WTC11 (cell line): Measurements from ENCODE around the gene PPM1G. TPM values are rescaled to one million over a fixed set of nuclear protein-coding genes. Genes with fewer than 3 reads are reported as not detected.

Experiments used
- ATAC-seq: fragments of 200-7000 bp; cut with Tn5 transposase; 2 replicates; pipeline ENCODE4 v1.10.0; 2021; ENCODE audit warnings: mild to moderate bottlenecking, moderate library complexity
- Bru-seq: library from RNA; stranded (reverse); fragments of 400-500 nt; gene quantifications from one replicate; lab custom pipeline; 2021; lab: Mats Ljungman, UMichigan
- CTCF ChIA-PET: fragments of 300-600 bp; sonication (Branson Sonifier 250); formaldehyde crosslinking; loops from one replicate; lab custom pipeline; 2021; ENCODE audit warnings: antibody characterized with exemption; lab: Charles Lee
- POLR2A ChIA-PET: fragments of 350-600 bp; sonication (Branson Sonifier 250); formaldehyde crosslinking; loops from one replicate; lab custom pipeline; 2021; ENCODE audit warnings: antibody characterized with exemption; lab: Charles Lee
- DNase-seq: peaks from one replicate; pipeline ENCODE4 v3.0.0; 2021; ENCODE audit warnings: low spot score
- H3K27ac Mint-ChIP-seq: 2 replicates; pipeline ENCODE4 v1.8.0; 2021; ENCODE audit warnings: mixed read lengths
- H3K27me3 Mint-ChIP-seq: 2 replicates; pipeline ENCODE4 v1.8.0; 2021; ENCODE audit warnings: low read depth, mild to moderate bottlenecking, moderate library complexity, mixed read lengths
- H3K36me3 Mint-ChIP-seq: 2 replicates; pipeline ENCODE4 v1.8.0; 2021; ENCODE audit warnings: mixed read lengths
- H3K4me1 Mint-ChIP-seq: 2 replicates; pipeline ENCODE4 v1.8.0; 2022; ENCODE audit warnings: mixed read lengths
- H3K4me3 Mint-ChIP-seq: 2 replicates; pipeline ENCODE4 v1.8.0; 2021; ENCODE audit warnings: mild to moderate bottlenecking, moderate library complexity, mixed read lengths
- H3K9me3 Mint-ChIP-seq: 2 replicates; pipeline ENCODE4 v1.8.0; 2021; ENCODE audit warnings: mixed read lengths
- AFF4 ChIP-seq: sonication (generic); formaldehyde crosslinking; IDR thresholded peaks from 2 replicates; pipeline ENCODE4 v1.8.1; 2023; ENCODE audit warnings: mild to moderate bottlenecking, missing genetic modification reagents, borderline replicate concordance
- CDX4 ChIP-seq: fragments of 250-450 bp; sonication (Bioruptor Pico); IDR thresholded peaks from 2 replicates; pipeline ENCODE4 v1.9.0; 2021; ENCODE audit warnings: moderate library complexity, mild to moderate bottlenecking, inconsistent platforms, borderline replicate concordance
- EMX1 ChIP-seq: fragments of 250-450 bp; sonication (Bioruptor Pico); IDR thresholded peaks from 2 replicates; pipeline ENCODE4 v1.8.0; 2021; ENCODE audit warnings: mild to moderate bottlenecking
- FOXK1 ChIP-seq: sonication (generic); formaldehyde crosslinking; IDR thresholded peaks from 2 replicates; pipeline ENCODE4 v1.8.0; 2022; ENCODE audit warnings: mild to moderate bottlenecking, moderate library complexity, missing genetic modification reagents
- FOXP1 ChIP-seq: sonication (generic); formaldehyde crosslinking; IDR thresholded peaks from 2 replicates; pipeline ENCODE4 v1.8.0; 2022; ENCODE audit warnings: missing genetic modification reagents, mild to moderate bottlenecking, moderate library complexity, borderline replicate concordance
- PRDM15 ChIP-seq: sonication (generic); formaldehyde crosslinking; IDR thresholded peaks from 2 replicates; pipeline ENCODE4 v1.8.0; 2022; ENCODE audit warnings: missing genetic modification reagents
- RORB ChIP-seq: fragments of 250-450 bp; sonication (Bioruptor Pico); IDR thresholded peaks from 2 replicates; pipeline ENCODE4 v1.9.0; 2021; ENCODE audit warnings: mild to moderate bottlenecking
- SMAD3 ChIP-seq: sonication (generic); formaldehyde crosslinking; IDR thresholded peaks from 2 replicates; pipeline ENCODE4 v1.8.0; 2022; ENCODE audit warnings: missing genetic modification reagents, mild to moderate bottlenecking, borderline replicate concordance
- SP1 ChIP-seq: sonication (generic); formaldehyde crosslinking; conservative IDR thresholded peaks from 2 replicates; pipeline ENCODE4 v1.8.1; 2022; ENCODE audit warnings: missing genetic modification reagents
- TCF7 ChIP-seq: sonication (generic); formaldehyde crosslinking; IDR thresholded peaks from 2 replicates; pipeline ENCODE4 v1.8.0; 2022; ENCODE audit warnings: mild to moderate bottlenecking, low read depth, missing genetic modification reagents, moderate library complexity
- TEAD1 ChIP-seq: sonication (generic); formaldehyde crosslinking; IDR thresholded peaks from 2 replicates; pipeline ENCODE4 v1.8.0; 2022; ENCODE audit warnings: mild to moderate bottlenecking, missing genetic modification reagents
- TEAD4 ChIP-seq: sonication (generic); formaldehyde crosslinking; IDR thresholded peaks from 2 replicates; pipeline ENCODE4 v1.8.0; 2022; ENCODE audit warnings: mild to moderate bottlenecking, missing genetic modification reagents
- ZBTB21 ChIP-seq: sonication (generic); formaldehyde crosslinking; IDR thresholded peaks from 2 replicates; pipeline ENCODE4 v1.8.1; 2023; ENCODE audit warnings: mild to moderate bottlenecking, missing genetic modification reagents, borderline replicate concordance
- ZNF423 ChIP-seq: fragments of 250-450 bp; sonication (Bioruptor Pico); IDR thresholded peaks from 2 replicates; pipeline ENCODE4 v2.1.2; 2022; ENCODE audit warnings: mild to moderate bottlenecking, moderate library complexity
- ZNF512 ChIP-seq: sonication (generic); formaldehyde crosslinking; IDR thresholded peaks from 2 replicates; pipeline ENCODE4 v1.8.1; 2022; ENCODE audit warnings: missing genetic modification reagents, borderline replicate concordance
- long read RNA-seq, 3 experiments: library from RNA in 1 of 3; library from capped mRNA in 1 of 3; library from polyadenylated mRNA in 1 of 3; unstranded in 2 of 3; stranded (forward) in 1 of 3; transcript quantifications; one replicate each; pipeline ENCODE4 v2.0.0, GENCODE V29; 2021
- total RNA-seq: library from RNA; stranded (reverse); gene quantifications from 3 replicates; pipeline ENCODE4 v1.2.3, GENCODE V29; 2021
- TF ChIP-seq, protein P1 (sequence below): sonication (generic); formaldehyde crosslinking; IDR thresholded peaks from 2 replicates; pipeline ENCODE4 v1.8.0; 2022; ENCODE audit warnings: mild to moderate bottlenecking, missing genetic modification reagents
- TF ChIP-seq, protein P2 (sequence below): sonication (generic); formaldehyde crosslinking; IDR thresholded peaks from 2 replicates; pipeline ENCODE4 v1.8.0; 2022; ENCODE audit warnings: mild to moderate bottlenecking, missing genetic modification reagents
- TF ChIP-seq, protein P3 (sequence below): sonication (generic); formaldehyde crosslinking; IDR thresholded peaks from 2 replicates; pipeline ENCODE4 v1.8.1; 2022; ENCODE audit warnings: low read depth, missing genetic modification reagents, borderline replicate concordance

The PPM1G gene, protein sequence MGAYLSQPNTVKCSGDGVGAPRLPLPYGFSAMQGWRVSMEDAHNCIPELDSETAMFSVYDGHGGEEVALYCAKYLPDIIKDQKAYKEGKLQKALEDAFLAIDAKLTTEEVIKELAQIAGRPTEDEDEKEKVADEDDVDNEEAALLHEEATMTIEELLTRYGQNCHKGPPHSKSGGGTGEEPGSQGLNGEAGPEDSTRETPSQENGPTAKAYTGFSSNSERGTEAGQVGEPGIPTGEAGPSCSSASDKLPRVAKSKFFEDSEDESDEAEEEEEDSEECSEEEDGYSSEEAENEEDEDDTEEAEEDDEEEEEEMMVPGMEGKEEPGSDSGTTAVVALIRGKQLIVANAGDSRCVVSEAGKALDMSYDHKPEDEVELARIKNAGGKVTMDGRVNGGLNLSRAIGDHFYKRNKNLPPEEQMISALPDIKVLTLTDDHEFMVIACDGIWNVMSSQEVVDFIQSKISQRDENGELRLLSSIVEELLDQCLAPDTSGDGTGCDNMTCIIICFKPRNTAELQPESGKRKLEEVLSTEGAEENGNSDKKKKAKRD
- total RNA-seq, result 140 to 193 TPM (median 147 TPM) in 3 replicates
- percentile 81 among the genes with signal in this experiment for Bru-seq, nascent RNA
- long read RNA-seq, experiment 1, transcript PPM1G-201 (10 exons, 2,311 nt), result major isoform, 487 of 621 reads
- long read RNA-seq, experiment 1, partial matches to known transcripts, result 99 of 621 reads
- long read RNA-seq, experiment 1, other reads (novel, unspliced or antisense), result 35 of 621 reads
- long read RNA-seq, experiment 2, transcript PPM1G-201 (10 exons, 2,311 nt), result major isoform, 37 of 275 reads
- long read RNA-seq, experiment 2, partial matches to known transcripts, result 212 of 275 reads
- long read RNA-seq, experiment 2, other reads (novel, unspliced or antisense), result 26 of 275 reads
- long read RNA-seq, experiment 3, partial matches to known transcripts, result 118 of 121 reads
- long read RNA-seq, experiment 3, other reads (novel, unspliced or antisense), result 3 of 121 reads

DNA sequence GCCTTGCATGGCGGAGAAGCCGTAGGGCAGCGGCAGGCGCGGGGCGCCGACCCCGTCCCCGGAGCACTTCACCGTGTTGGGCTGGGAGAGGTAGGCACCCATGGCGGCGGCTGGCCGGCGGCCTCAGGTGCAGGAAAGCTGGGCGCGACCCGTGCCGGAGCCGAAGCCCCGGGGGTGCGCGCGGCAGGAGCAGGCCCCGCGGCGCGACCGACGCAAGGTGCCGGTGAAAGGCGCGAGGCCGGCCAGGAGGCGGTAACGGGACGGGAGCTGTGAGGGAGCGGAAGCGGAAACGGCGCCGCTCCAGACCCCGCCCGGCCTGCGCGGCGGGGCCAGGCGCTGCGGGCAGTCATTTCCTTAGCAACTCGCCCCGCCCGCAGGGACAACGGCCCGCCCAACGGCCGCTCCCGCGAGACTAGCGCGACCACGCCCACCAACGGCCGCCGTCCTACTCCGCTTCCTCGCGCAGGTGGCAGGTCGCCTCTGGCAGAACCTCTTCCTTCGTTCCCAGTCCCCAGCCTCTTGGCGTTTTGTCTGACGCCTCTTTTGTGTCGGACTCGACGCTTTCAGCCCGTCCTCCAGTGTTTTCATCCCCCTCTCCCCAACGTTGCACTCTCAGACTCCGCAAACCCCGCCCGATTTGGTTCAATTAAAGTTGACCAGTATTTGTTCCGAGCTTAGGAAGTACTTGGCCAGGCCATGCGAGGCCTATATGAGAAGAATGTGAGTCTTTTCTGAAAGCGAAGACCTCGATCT, at the start of gene PPM1G:
Gene PPM1G, minus strand, starts transcription at position 271 of the 753 bp plus-strand sequence. Its CDS starts 169 bp downstream, at position 102.
- ATAC-seq, result peak; percentile 92
- H3K36me3 Mint-ChIP-seq, result peaks cover 13% of the 10 kb centered on the region
- peaks cover 13% of the 10 kb centered on the region for H3K27me3 Mint-ChIP-seq
- DNase-seq, result peak; percentile 98
- ChIA-PET POLR2A (interaction anchor here (0.6 to 2.5 kb wide), 3 partner anchors 19 to 232 kb away, joined by 3 to 28 read pairs (median 3); partner anchors contain the start of genes NRBP1 and ZNF513), CTCF (interaction anchor here (0.6 to 3.9 kb wide), 7 partner anchors 9 to 274 kb away, joined by 3 to 52 read pairs (median 4); partner anchors contain the start of genes NRBP1, ZNF512 and ZNF513)
- H3K4me1 Mint-ChIP-seq, result peaks cover 18% of the 10 kb centered on the region
- H3K27ac Mint-ChIP-seq, result peak within 1 kb of the TSS; percentile 97
- peak within 1 kb of the TSS; percentile 84 for H3K4me3 Mint-ChIP-seq
- peaks cover 8% of the 10 kb centered on the region for H3K9me3 Mint-ChIP-seq
- peak; percentile 61; the same call in 1 of the 2 replicates for TF ChIP-seq ZNF423 (CRISPR knock-in tag)
- no peak for TF ChIP-seq EMX1 (CRISPR knock-in tag)
- no peak for TF ChIP-seq CDX4 (CRISPR knock-in tag)
- TF ChIP-seq, protein P1, sequence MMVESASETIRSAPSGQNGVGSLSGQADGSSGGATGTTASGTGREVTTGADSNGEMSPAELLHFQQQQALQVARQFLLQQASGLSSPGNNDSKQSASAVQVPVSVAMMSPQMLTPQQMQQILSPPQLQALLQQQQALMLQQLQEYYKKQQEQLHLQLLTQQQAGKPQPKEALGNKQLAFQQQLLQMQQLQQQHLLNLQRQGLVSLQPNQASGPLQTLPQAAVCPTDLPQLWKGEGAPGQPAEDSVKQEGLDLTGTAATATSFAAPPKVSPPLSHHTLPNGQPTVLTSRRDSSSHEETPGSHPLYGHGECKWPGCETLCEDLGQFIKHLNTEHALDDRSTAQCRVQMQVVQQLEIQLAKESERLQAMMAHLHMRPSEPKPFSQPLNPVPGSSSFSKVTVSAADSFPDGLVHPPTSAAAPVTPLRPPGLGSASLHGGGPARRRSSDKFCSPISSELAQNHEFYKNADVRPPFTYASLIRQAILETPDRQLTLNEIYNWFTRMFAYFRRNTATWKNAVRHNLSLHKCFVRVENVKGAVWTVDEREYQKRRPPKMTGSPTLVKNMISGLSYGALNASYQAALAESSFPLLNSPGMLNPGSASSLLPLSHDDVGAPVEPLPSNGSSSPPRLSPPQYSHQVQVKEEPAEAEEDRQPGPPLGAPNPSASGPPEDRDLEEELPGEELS, result no peak; the same call in 1 of the 2 replicates
- TF ChIP-seq, protein P2, sequence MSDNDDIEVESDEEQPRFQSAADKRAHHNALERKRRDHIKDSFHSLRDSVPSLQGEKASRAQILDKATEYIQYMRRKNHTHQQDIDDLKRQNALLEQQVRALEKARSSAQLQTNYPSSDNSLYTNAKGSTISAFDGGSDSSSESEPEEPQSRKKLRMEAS, result peak; percentile 95
- TF ChIP-seq ZBTB21 (CRISPR knock-in tag), result peak; percentile 42; the same call in 1 of the 2 replicates
- TF ChIP-seq TCF7 (CRISPR knock-in tag), result no peak
- TF ChIP-seq FOXP1 (CRISPR knock-in tag), result peak; percentile 91
- TF ChIP-seq, protein P3, sequence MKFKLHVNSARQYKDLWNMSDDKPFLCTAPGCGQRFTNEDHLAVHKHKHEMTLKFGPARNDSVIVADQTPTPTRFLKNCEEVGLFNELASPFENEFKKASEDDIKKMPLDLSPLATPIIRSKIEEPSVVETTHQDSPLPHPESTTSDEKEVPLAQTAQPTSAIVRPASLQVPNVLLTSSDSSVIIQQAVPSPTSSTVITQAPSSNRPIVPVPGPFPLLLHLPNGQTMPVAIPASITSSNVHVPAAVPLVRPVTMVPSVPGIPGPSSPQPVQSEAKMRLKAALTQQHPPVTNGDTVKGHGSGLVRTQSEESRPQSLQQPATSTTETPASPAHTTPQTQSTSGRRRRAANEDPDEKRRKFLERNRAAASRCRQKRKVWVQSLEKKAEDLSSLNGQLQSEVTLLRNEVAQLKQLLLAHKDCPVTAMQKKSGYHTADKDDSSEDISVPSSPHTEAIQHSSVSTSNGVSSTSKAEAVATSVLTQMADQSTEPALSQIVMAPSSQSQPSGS (CRISPR knock-in tag), result 0 out of 2 replicates have a peak, but pooled peaks have one; percentile 73
- 0 out of 2 replicates have a peak, but pooled peaks have one; percentile 39 for TF ChIP-seq SMAD3
- TF ChIP-seq PRDM15 (CRISPR knock-in tag), result peak; percentile 42; the same call in 1 of the 2 replicates
- TF ChIP-seq FOXK1, result peak; percentile 89
- TF ChIP-seq RORB (CRISPR knock-in tag), result no peak
- TF ChIP-seq SP1 (CRISPR knock-in tag), result peak; percentile 98
- no peak for TF ChIP-seq ZNF512 (CRISPR knock-in tag)
- no peak for TF ChIP-seq AFF4 (CRISPR knock-in tag)
- no peak for TF ChIP-seq TEAD4 (CRISPR knock-in tag)
- TF ChIP-seq TEAD1 (CRISPR knock-in tag), result 0 out of 2 replicates have a peak, but pooled peaks have one; percentile 27
